GM10847 (cell line): ENCODE data around the gene GUCA2B.

Source experiments
- POLR2A ChIP-seq: IDR thresholded peaks from 2 replicates; pipeline ENCODE4 v1.6.1; 2011; ENCODE audit not compliant: insufficient read length; ENCODE audit errors: extremely low read depth

Gene GUCA2B

DNA sequence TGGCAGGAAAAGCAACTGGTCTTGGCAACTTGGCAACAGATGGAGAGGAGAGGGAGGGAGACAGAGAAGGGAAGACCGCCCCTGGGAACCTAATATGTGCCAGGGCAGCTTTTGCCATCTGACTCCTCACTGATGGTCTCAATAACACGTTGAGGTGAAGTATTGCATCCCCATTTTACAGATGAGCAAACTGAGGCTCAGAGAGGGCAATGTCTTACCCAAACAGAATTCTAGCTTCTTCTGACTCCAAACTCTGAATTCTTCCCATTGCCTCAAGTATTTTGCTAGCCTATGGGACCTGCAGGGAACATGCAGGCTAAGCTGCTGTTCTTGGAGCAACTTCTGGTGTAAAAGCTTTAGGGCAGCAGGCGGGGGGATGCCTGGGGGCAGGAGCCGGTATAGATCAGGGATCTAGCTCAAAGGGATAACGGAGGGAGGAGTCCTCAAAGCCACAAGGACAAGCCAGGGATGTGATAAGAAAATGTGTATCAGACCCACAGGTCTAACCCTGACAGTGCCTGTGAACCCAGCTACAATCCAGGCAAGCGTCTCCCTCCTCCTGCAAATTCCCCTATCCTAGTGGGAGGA lies 18.6 kb downstream of the GUCA2B start:
- TF ChIP-seq POLR2A: no peak

DNA sequence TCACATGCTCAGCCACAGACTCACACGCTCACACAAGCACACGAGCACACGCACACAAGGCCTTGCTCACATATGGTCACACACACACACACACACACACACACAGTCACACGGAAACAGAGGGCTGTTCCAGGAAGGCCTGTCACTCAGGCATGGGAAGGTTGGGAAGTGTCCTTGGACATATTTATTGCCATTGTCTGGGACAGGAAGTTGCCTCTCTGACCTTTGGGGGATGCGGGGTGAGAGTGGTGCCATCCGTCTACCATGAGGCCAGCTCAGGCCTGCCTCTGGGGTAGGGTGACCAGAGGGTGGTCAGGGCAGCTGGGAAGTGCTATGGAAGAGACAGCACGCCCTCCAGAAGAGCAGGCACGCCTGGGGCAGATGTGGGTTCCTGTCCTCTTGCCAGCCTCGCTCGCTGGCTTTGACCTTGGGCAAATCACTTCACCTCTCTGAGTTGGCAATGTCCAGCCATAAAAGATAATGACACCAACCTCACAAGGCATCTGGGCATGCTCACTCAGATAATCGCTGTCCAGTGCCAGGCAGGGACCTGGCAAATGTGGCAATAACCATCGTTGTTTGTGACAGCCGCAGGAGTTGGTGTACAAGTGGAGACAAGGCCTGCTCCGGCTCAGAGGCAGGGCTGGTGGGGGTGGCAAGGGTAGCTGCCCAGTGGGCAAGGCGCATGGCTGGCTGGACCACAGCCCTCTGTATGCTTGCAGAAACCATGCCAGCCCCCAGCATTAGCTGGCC lies 19.3 kb downstream of the GUCA2B start:
- TF ChIP-seq POLR2A: no peak

DNA sequence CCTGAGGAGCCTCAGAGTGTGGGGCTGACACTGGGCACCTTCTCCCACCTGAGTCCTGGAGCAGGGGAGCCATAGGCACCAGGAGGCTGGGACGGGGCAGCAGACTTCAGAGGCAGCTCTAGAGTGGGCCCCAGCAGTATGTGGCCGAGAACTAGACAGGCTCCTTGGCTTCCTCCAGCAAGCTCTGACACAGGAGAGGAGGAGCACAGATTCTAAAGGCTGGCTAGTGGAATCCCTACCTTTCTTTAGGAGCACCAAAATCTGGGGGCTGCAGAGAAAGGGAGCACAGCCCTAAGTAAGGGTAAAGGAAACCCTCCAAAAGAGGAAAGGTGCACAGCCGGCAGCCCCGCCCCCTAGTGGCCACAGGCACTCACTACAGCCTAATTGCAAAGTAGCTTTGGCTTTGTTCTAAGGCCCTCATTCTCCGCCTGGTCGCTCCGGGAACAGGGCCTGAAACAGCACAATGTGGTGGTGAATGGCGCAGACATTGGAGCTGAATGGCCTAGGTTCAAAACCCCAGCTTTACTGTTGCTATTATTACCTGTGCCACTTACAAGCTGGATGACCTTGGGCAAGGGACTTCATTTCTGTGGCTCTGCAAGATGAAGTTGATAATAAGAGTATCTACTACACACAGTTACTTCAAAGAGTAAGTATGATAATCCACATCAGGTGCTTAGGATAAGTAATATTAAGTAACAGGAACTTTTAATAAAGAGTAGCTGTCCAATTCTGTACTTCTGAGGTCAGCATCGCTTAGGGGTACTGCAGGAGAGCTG lies 20.1 kb downstream of the GUCA2B start:
- TF ChIP-seq POLR2A: no peak

DNA sequence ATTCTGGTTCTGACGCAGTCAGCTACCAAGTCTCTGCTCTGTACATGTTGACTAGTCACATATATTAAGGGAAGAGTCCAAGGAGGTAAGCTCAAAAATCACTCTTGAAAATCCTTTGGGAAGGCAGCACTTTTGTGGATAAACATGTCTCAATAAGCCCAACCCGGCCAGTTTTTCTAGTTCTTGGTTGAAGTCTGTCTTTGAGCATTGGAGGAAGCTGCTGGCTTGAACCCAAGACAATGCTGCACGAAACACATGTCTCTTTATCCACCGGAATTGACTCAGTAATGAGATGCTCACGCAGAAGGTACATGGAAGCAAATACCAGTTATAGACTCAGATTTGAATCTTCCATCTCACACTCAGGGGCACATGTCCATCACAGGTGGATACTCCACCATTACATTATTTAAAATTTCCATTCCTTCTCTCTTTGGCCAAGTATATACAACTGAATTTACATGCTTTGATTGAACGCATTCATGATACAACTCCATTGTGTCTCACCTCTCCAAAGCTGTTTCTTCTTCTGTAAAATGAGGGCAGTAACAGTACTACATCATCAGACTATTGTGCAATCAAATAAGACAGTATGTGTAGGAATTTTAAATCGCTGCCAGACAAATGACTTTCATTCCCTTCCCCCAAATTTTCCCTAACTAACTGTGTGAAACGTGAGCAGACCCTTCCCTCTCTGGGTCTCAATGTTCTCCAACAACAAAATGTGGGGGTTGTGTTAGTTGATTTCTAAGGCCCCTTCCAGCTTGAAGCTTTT lies 20.9 kb downstream of the GUCA2B start:
- no peak for TF ChIP-seq POLR2A

DNA sequence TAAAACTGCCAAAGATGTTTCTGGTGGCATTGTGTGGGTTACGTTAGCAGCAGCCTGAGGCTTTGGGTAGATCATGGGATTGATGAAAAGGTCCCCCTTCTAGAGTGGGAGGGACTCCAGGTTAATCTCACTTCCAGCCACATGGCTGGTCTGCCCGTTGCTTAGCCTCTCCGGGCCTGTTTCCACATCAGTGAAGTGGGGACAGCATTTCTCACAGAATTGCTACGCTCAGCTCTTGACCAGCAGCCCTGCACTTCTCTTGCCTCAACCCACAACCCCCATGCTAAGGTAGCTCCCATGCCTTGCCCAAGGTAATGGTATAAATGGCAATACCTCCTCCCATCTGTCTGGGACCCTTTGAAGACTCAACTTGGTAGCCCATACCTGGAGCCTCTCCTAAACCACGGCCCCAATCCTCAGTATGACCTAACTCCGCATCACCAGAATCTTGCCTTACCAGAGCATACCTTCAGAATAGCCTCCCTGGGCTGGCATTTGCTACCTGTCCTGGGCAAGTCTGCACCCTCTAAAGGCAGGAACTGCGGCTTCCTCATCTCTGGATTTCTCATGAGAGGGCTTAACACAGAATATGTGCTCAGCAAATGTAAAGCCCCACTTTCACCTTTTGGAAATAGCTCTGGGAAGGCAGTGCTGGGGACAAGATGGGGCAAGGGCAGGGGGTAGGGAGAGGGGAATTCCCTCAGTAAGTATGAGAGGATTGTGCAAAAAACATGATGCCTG lies 22.3 kb downstream of the GUCA2B start:
- TF ChIP-seq POLR2A: no peak

DNA sequence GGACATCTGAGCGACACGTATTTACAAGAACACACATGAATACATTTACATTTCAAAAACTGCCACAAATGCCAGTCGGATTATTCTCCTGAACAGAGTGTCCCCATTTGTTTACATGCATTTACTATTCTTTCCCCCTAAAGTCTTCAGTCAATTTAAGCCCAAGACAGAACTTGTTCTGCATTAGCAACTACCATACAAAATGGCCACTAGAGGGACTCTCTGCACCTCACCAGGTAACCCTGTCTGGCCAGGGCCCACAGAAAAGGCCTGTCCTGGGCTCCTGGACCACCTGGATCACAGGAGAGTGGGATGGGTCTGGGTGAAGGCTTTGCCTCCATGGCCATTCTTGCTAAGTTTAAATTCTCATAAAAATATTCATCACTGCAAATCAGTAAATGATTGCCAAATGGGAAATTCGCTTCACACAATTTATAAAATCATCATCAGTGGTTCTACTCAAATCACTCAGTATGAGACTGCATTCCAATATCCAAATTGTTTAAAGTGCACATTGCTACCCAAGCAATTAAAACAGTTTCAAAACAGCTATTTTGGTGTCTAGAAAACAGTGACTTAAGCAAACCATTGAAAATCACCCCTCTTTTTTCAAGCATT lies 23.8 kb downstream of the GUCA2B start:
- TF ChIP-seq POLR2A: no peak

DNA sequence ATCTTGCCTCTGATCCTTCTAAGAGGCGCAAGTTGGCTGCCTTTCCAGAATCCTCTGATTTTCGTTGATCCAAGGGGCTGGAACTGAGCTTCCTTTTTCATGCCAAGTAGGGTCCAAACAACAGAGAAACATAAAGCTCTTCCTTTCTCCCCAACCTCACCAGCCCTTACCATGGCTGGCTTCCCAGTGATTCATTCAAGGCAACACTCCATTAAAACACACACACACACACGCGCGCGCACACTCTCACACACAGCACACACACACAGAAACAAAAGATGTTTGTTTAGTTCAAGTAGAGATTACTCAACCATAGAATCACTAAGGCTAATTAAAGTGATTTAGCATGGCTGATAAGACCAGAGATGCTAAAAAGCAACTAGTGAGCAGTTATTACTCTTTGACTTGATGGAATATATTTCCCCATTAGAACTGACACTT lies 24.4 kb downstream of the GUCA2B start:
- TF ChIP-seq POLR2A: no peak

DNA sequence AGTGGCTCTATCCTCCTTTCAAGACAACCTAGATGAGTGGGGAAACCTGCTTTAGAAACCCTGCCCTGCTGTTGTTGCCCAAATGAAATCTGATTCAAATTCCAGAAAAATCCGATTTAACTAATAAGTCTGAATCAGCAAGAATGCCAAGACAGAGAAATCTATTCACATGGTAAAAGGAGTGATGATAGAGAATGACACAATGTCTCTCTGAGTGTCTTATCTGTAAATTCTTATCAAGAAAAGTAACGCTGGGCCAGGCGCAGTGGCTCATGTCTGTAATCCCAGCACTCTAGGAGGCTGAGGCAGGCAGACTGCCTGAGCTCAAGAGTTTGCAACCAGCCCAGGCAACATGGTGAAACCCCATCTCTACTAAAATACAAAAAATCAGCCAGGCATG lies 25.0 kb downstream of the GUCA2B start:
- no peak for TF ChIP-seq POLR2A

DNA sequence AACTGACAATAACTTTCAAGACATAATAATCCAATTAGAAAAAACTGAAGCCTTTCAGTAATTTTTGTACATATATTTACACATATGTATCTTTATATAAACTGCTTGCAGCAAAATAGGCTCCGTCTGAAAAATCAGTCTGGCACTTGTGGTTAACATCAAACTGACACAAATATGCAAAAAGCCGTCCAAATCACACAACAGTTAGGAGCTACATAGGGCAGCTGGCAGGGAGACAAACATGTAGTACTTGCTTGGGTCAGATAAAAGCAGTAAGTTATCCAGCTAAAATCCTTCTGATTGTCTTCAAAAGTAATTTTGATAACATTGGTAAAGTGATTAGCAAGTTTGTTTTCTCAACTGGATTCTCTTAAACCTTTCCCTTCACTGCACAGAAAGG lies 26.1 kb downstream of the GUCA2B start:
- no peak for TF ChIP-seq POLR2A

DNA sequence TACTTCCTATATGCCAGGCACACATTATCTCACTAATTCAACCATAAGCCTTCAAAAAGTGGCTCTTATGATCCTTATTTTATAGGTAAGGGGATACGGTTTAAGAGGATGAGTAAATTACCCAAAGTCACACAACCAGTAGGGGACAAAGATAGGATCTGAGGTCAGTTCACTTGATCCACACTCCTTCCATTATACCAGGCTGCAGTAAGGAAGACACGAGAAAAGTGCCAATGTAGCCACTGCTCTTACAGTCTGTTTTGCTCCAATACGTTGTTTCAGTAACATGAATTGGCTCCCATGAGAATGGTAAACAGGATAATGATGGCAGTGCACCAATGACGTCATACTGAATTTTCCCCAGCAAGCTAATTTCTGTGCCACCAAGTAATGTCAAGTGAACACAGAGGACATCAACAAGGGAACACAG lies 26.7 kb downstream of the GUCA2B start:
- TF ChIP-seq POLR2A: no peak

DNA sequence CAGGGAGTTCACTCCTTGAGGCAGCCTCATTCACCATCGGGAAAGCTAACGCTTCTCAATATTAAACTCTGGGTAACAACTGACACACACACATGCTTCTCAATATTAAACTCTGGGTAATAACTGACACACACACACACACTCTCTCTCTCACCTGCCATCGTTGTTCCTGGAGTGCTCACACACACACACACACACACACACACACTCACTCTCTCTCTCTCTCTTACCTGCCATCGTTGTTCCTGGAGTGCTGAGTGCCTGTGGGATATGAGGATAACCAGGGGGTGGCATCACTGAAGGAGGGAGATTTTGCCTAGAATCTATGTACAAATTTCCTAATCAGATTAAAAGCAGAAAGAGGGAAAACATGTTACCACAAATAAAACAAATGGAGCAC lies 28.5 kb downstream of the GUCA2B start:
- no peak for TF ChIP-seq POLR2A

DNA sequence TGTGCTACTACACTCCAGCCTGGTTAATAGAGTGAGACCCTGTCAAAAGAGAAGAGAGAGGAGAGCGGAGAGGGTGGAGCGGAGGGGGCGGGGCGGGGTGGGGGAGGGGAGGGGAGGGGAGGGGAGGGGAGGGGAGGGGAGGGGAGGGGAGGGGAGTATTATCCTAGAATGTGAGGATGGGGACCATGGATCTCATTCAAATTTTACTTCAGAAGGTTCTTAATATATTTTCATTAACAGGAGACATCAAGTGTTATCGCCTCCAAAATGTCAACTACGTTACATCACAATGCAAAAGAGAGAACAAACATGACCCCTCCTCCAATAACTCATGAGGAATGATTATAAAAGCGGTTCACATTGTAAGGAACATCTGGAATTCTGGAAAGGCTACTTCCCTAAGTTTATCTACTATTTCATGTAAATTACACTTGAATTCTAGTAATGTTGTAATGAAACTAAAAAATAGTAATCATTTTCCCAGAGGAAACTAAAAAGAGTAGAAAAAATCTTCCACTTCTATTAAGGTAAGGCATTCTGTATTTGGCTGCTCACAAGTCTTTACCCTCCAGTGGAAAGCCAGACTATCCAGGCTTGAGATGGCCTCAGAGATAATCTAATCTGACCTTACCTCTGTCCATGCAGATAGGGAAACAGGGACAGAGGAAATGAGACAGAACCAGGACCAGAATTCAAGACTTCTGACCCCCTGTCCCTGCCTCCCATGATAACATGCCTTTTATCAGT lies 30.2 kb downstream of the GUCA2B start:
- no peak for TF ChIP-seq POLR2A

DNA sequence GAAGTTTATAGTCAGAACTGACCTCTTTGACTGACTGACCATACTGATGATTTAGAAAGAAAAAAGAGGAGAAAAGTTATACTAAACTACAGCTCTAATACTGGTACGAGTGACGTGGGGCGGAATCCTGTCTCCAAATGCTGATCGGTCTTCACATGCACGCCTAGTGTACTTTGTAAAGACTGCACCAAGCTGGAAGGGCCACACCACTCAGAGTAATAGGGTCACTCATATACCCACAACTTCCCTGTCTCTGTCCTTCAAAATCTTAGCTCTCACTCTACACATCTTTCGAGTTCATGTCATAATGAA lies 30.7 kb downstream of the GUCA2B start:
- no peak for TF ChIP-seq POLR2A

DNA sequence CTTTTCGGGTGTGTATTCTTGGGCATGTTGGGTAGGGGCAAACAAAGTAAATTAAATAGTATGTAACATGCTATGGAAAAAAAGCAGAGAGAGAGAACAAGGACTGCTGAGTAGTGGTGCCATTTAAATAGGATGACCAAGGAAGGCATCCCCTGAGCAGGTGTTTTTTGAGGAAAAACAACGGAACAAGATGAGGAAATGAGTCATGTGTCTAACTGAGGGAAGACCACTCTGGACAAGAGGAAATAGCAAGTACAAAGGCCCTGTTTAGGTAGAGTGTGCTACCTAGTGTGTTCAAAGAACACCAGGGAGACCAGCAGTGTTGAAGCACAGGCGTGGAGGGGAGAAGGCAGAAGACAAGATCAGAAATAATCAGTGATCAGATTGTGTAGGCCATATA lies 31.4 kb downstream of the GUCA2B start:
- TF ChIP-seq POLR2A: no peak
